HG03565 (cell line): ENCODE data around the gene LMNTD1.
"Not testable (repeated sequence)": the region's sequence is repeated elsewhere in the genome, so short reads cannot be mapped to it uniquely, and the experiment has no call there.

ENCODE experiments used
- ATAC-seq: cut with Tn5 transposase; IDR thresholded peaks from one replicate; pipeline ENCODE4 v1.9.1; 2021; ENCODE audit warnings: mild to moderate bottlenecking, moderate library complexity; ENCODE audit not compliant: unreplicated experiment

The LMNTD1 gene

DNA sequence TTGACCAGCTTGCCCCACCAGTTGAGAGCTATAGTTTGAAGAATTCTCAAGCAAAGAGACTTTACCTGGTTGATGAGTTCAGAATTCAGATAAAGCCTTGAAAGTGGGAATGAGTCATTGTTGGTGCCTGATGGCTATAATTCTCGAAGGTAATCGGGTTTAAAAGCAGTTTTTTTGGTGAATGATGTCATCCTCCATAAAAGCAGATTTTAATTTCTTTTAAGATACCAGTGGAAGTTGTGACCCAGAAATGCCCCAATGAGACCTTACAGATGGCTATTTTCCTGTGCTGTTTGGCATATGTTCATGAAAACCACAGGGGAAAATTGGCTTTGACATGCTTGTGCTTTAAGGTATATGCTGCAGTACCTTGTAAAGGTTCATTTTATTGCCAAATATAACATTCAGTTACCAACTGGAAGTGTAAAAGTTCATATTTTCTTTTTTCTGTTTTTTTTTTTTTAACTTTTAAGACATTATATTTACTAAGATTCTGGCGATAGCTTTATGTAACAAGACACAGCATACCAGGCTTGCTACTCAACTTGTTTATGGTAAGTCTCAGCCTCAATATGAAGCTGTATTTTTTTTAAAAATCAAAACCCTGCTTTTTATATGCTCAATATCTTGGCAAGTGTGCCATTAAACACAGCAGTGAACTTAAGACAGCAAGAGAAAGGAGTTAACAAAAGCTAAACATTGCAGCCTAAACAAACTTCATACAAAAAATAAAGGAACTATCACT lies 119.3 kb downstream of the LMNTD1 start:
- no peak for ATAC-seq

DNA sequence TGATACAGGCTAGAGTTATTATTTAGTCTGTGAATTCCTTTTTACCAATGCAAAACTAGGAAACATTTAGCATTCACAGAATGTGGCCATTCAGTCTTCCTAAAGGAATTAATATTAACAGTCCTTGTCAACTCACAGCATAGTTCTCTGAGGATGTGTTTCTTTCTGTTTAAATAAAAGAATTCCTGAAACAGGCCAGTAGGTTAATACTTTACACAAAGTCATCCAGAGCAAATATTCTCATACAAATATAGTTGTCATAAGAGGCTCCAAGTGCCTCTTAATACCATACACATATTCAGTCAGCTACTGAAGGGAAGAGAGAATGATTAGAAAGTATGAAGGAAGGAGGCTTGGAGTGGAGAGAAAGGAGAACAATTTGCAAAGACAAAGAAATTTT lies 120.1 kb downstream of the LMNTD1 start:
- no peak for ATAC-seq

DNA sequence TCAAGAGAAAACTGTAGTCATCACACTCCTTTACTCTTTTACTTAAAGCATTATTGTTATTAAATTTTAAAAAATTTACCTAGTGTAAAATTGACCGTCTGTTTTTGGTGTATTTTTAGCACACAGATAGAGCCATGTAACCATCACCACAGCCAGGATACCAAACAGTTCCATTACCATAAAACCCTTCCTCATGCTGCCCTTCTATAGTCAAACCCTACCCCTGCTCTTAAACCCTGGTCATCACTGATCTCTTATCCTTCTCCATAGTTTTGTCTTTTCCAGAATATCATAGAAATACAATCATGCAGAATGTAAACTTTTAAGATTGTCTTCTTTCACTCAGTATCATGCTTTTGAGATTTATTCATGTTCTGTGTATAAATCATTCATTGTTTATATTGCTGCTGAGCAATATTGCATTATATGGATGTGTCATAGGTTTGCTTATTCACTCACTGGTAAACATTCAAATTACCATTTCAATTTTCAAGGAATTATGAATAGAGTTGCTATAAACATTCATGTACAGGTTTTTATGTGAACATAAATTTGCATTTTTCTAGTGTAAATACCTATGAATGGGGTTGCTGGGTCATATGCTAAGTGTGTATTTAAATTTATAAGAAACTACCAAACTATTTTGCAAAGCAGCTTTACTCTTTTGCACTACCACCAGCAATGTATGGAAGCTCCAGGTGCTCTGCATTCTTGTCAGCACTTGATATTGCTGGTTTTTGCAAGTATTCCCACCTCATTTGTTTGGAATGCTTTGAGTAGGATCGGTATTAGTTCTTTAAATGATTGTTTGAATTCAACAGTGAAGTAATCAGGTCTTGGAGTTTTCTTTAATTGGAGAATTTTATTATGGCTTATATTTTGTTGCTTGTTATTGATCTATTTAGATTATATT lies 125.5 kb downstream of the LMNTD1 start:
- no peak for ATAC-seq

GRCh38 chr12:25426821-25427220 lies 126.3 kb downstream of the LMNTD1 start:
- not testable (repeated sequence) for ATAC-seq
